Frontal cortex (tissue), 4 donors: ENCODE results near the gene PSEN1. TPM values are rescaled to one million over a fixed set of nuclear protein-coding genes. Genes with fewer than 3 reads are reported as not detected.

Source experiments
- DNase-seq, 2 donors: peaks; one replicate each; pipeline ENCODE4 v3.0.0; 2012; ENCODE audit warnings: low spot score in 2 of 2
- FAIRE-seq: peaks from 2 replicates; lab custom pipeline; 2012; peaks lifted over from hg19 to GRCh38; lab: Jason Lieb, UNC
- small RNA-seq: library from RNA; depleted of rRNA; stranded (forward); fragments of <200 nt; gene quantifications from one replicate; pipeline ENCODE3, GENCODE V24; 2014
- total RNA-seq: library from RNA; depleted of rRNA; stranded (reverse); fragments of >200 nt; gene quantifications from one replicate; pipeline ENCODE4 v1.2.3, GENCODE V29; 2014
- donor health status: control.
- donor health status: control.
- donor health status: control.

The PSEN1 gene
- total RNA-seq, 1 donor from 2014 or later, result 72.2 TPM

GRCh38 chr14:73264080-73264884 lies 128.0 kb downstream of the PSEN1 start:
- no peak for FAIRE-seq

DNA sequence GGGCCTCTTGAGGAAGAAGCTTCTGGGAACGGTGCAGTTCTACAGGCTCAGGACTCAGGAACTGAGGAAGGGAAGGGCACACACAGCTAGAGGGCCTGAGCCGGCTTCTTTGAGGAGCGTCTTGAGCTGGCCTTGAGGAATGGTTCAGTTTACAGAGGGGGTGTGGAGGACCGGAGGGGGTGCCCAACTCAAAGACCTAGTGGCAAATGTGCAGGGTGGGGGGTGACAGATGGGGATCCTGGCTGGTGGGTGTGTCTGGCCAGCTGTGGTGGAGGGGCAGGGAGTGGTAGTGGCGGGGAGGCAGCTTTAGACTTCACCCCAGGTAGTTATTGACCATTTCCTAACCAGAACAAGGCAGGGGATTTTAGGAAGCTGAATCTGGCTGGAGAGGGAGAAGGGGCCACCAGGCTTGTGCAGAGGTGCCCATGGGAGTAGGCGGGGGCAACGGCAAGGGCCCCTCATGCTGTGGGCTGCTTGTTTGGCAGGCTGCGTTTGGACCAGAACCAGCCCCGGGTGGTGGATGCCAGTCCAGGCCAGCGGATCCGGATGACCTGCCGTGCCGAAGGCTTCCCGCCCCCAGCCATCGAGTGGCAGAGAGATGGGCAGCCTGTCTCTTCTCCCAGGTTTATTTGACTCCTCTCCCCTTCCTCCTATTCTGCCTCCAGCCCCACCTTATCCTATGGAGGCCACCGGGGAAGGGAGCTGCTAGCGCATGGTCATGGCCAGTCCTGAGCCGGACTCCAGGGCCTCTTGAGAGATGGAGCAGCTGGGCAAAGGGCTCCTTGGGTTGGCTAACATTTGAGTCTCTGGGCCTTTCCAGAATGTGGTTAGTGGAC lies 128.8 kb downstream of the PSEN1 start:
- FAIRE-seq (no peak), DNase-seq (peak in 1 of 2 donors; percentile 14)

More at GRCh38 chr14:73264080-73264884, 128.0 kb downstream of the PSEN1 start:
- DNase-seq, result no peak

- DNase-seq (no peak), FAIRE-seq (no peak)
Measured at GRCh38 chr14:73265721-73266046, 129.4 kb downstream of the PSEN1 start.

DNA sequence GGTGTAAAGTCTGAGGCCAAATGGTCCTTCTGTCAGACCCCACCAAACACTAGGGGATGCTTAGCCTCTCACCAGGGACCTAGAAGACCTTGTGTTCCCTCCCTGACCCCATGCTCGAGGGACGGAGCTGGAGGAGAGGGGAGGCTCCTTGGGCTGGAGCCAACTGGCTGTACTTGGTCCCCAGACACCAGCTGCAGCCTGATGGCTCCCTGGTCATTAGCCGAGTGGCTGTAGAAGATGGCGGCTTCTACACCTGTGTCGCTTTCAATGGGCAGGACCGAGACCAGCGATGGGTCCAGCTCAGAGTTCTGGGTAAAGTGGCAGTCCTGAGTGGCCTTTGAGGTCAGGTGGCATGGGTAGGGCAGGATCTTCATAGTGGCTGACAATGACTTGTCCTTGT lies 130.0 kb downstream of the PSEN1 start:
- no peak for DNase-seq
- no peak for FAIRE-seq

DNA sequence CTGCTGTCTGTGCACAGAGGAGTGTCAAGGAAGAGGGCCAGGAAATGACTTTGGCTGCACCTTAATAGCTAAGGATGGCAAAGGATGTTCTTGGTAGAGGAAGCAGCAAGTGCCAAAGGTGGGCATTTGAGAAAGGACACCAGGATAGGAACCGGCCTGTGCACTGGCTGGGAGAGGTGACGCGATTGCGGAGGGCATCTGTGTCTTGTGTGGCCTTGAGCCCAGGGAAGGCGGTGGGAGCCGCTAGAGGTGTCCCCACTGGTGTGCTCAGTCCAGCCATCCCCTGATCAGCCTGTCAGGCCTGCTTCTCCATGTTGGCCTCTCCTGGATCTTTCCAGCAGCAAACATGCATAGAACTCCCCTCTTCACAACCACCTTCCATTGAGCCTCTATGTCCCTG lies 131.2 kb downstream of the PSEN1 start:
- DNase-seq (no peak), FAIRE-seq (no peak)

GRCh38 chr14:73269729-73270531 lies 133.6 kb downstream of the PSEN1 start:
- FAIRE-seq (no peak), DNase-seq (peak; percentile 25 to 51)

DNA sequence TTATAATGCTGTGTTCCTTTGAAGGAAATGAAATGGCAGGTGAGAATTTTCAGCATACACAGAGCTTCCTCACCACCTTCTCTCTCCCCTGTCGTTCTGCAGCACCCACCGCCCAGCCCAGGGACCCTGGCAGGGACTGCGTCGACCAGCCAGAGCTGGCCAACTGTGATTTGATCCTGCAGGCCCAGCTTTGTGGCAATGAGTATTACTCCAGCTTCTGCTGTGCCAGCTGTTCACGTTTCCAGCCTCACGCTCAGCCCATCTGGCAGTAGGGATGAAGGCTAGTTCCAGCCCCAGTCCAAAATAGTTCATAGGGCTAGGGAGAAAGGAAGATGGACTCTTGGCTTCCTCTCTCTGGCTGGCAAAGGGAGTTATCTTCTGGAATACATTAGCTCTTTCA lies 136.1 kb downstream of the PSEN1 start:
- no peak for FAIRE-seq
- DNase-seq, result no peak

Small RNA genes within 50 kb of the gene (small RNA-seq; reads per million reads assigned to genes)
- gene AC004858.1, result not detected
- gene RNU6-419P, result not detected

Other genes starting within 250 kb of the PSEN1 start
- gene DPF3, start 242.4 kb upstream of the PSEN1 start, total RNA-seq, result 5.7 TPM
- gene DCAF4, start 210.0 kb upstream of the PSEN1 start, total RNA-seq, result 9.4 TPM
- 11.8 TPM for gene ZFYVE1, start 109.4 kb upstream of the PSEN1 start, total RNA-seq
- gene RBM25, start 78.0 kb upstream of the PSEN1 start, total RNA-seq, result 51.0 TPM
- gene PAPLN, start 101.0 kb downstream of the PSEN1 start, total RNA-seq, result 1.2 TPM